T-cell (primary cell): ENCODE data around the gene GBF1. TPM values are rescaled to one million over a fixed set of nuclear protein-coding genes. Genes with fewer than 3 reads are reported as not detected.
A peak's percentile ranks its signal among the peaks of the same experiment; 100 is the strongest.

Experiments used
- ATAC-seq, 4 experiments: fragments of 200-7000 bp in 3 of 4; fragments of 150-1000 bp in 1 of 4; cut with Tn5 transposase; replicated peaks in 1 of 4; 1 replicate in 3 of 4; 2 replicates in 1 of 4; pipeline ENCODE4 v1.10.0; 2021; ENCODE audit warnings: moderate library complexity in 3 of 4, mild to moderate bottlenecking in 2 of 4, moderate number of reproducible peaks in 1 of 4
- CTCF ChIA-PET, 2 donors: fragments of 300-600 bp; sonication (Branson Sonifier 250); formaldehyde crosslinking; loops; one replicate each; lab custom pipeline; 2022; ENCODE audit warnings: antibody characterized with exemption in 2 of 2; lab: Charles Lee
- POLR2A ChIA-PET, 2 donors: fragments of 300-600 bp; sonication (Branson Sonifier 250); formaldehyde crosslinking; loops; one replicate each; lab custom pipeline; 2022; ENCODE audit warnings: antibody characterized with exemption in 2 of 2; lab: Charles Lee
- DNase-seq, 35 experiments: peaks; one replicate each; pipeline versions ENCODE4 v3.0.0 to v3.0.0-alpha.2; 2013 to 2023
- H3K27ac ChIP-seq: one replicate; pipeline ENCODE4 v1.5.1; 2013; ENCODE audit warnings: low read length
- H3K27me3 ChIP-seq, 2 experiments: replicated peaks in 1 of 2; 1 replicate in 1 of 2; 2 replicates in 1 of 2; pipeline versions ENCODE4 v1.6.1 to v1.7.0; 2013; ENCODE audit warnings: low read length in 1 of 2, mixed read lengths in 1 of 2; ENCODE audit not compliant: control insufficient read depth in 2 of 2, insufficient read depth in 2 of 2; ENCODE audit errors: extremely low read depth in 1 of 2
- H3K36me3 ChIP-seq, 2 donors: 1 replicate in 1 of 2; 2 replicates in 1 of 2; pipeline versions ENCODE4 v1.6.1 to v1.7.0; 2013; ENCODE audit warnings: low read length in 1 of 2; ENCODE audit not compliant: control insufficient read depth in 2 of 2, insufficient read depth in 1 of 2; ENCODE audit errors: extremely low read depth in 1 of 2
- H3K4me1 ChIP-seq, 2 experiments: 1 replicate in 1 of 2; 2 replicates in 1 of 2; pipeline versions ENCODE4 v1.6.1 to v1.7.0; 2013; ENCODE audit warnings: low read length in 2 of 2, mixed read lengths in 1 of 2; ENCODE audit not compliant: insufficient read depth in 2 of 2, control insufficient read depth in 1 of 2; ENCODE audit errors: extremely low read depth in 1 of 2
- H3K4me3 ChIP-seq, 2 donors: 1 replicate in 1 of 2; 2 replicates in 1 of 2; pipeline versions ENCODE4 v1.5.1 to v1.7.0; 2013; ENCODE audit warnings: mild to moderate bottlenecking in 2 of 2, low read length in 1 of 2, moderate library complexity in 1 of 2; ENCODE audit not compliant: control insufficient read depth in 1 of 2; ENCODE audit errors: extremely low read depth in 1 of 2
- H3K9me3 ChIP-seq: 2 replicates; pipeline ENCODE4 v1.7.0; 2013
- H3K27ac Mint-ChIP-seq, 2 donors: one replicate each; pipeline ENCODE4 v1.8.0; 2020 to 2021; ENCODE audit warnings: mild to moderate bottlenecking in 2 of 2, mixed read lengths in 2 of 2
- H3K27me3 Mint-ChIP-seq, 2 donors: one replicate each; pipeline ENCODE4 v1.8.0; 2021 to 2022; ENCODE audit warnings: mixed read lengths in 2 of 2
- H3K36me3 Mint-ChIP-seq: one replicate; pipeline ENCODE4 v1.8.0; 2021; ENCODE audit warnings: mixed read lengths
- H3K4me1 Mint-ChIP-seq, 3 donors: one replicate each; pipeline ENCODE4 v1.8.0; 2020 to 2022; ENCODE audit warnings: mixed read lengths in 3 of 3, mild to moderate bottlenecking in 1 of 3
- H3K4me3 Mint-ChIP-seq, 3 donors: one replicate each; pipeline ENCODE4 v1.8.0; 2020 to 2022; ENCODE audit warnings: mild to moderate bottlenecking in 3 of 3, mixed read lengths in 3 of 3, moderate library complexity in 3 of 3
- H3K9me3 Mint-ChIP-seq, 3 donors: one replicate each; pipeline ENCODE4 v1.8.0; 2020 to 2022; ENCODE audit warnings: mixed read lengths in 3 of 3
- WGBS: methylation state at CpG from one replicate; pipeline ENCODE4 v1.1.5; 2013; ENCODE audit warnings: missing lambda C conversion rate; ENCODE audit not compliant: insufficient coverage; 5-methylcytosine and 5-hydroxymethylcytosine counted together
- total RNA-seq, 35 experiments: library from RNA in 6 of 35; stranded (reverse) in 6 of 35; fragments of 120-200 nt in 1 of 35; gene quantifications; one replicate each; pipeline versions ENCODE4 v1.2.1 to v1.2.4 and lab custom pipeline; 2013 to 2026

GBF1 gene
- total RNA-seq, 5 donors from 2014 or later (not counting 1 experiment from before 2014, with no cell fraction given): 37.2 to 41.1 (median 38.7) TPM

- POLR2A ChIA-PET: interaction anchor here (0.7 to 1.1 kb wide), 3 partner anchors 9 to 253 kb away, joined by 3 to 4 read pairs (median 3); no protein-coding TSS in a partner anchor
- WGBS: 89% methylated on average over 8 of the region's 12 CpGs
- H3K4me1 Mint-ChIP-seq: peaks cover 49 to 51% (median 49%) of the 10 kb centered on the region in 3 donors
Observed at GRCh38 chr10:102396730-102397151, 151.4 kb downstream of the GBF1 start.

GRCh38 chr10:102397222-102398171 lies 152.2 kb downstream of the GBF1 start:
- Mint-ChIP-seq H3K36me3 (peaks cover 22% of the 10 kb centered on the region), H3K4me3 (peak overlapping the region; percentile 86 to 96 (median 89)), H3K27ac (peak overlapping the region; percentile 89 to 93), H3K27me3 (no peaks in the 10 kb centered on the region), H3K4me1 (peaks cover 49 to 51% (median 49%) of the 10 kb centered on the region in 3 donors), H3K9me3 (no peaks in the 10 kb centered on the region)
- CTCF ChIA-PET: interaction anchor here in 1 of 2 donors (0.6 to 2.6 kb wide), 4 partner anchors 14 to 167 kb away, joined by 3 to 15 read pairs (median 3); partner anchors contain the start of gene ACTR1A
- Histone ChIP-seq H3K4me3 (no peak overlapping the region), H3K4me1 (peaks cover 12 to 66% of the 10 kb centered on the region in 2 experiments), H3K9me3 (no peaks in the 10 kb centered on the region), H3K27ac (peak overlapping the region; percentile 99), H3K27me3 (no peaks in the 10 kb centered on the region), H3K36me3 (peaks cover 10 to 52% of the 10 kb centered on the region in 2 donors)
- ATAC-seq: no peak
- WGBS: 99% methylated on average over 8 of the region's 14 CpGs
- POLR2A ChIA-PET: interaction anchor here (0.7 to 1.8 kb wide), 5 partner anchors 10 to 157 kb away, joined by 3 to 4 read pairs (median 3); no protein-coding TSS in a partner anchor
- no peak for DNase-seq

More at GRCh38 chr10:102396730-102397151, 151.4 kb downstream of the GBF1 start:
- Mint-ChIP-seq H3K9me3 (no peaks in the 10 kb centered on the region), H3K27me3 (no peaks in the 10 kb centered on the region), H3K4me3 (peak overlapping the region; percentile 86 to 96 (median 89)), H3K36me3 (peaks cover 22% of the 10 kb centered on the region), H3K27ac (peak overlapping the region; percentile 89 to 93)
- Histone ChIP-seq H3K4me3 (peak overlapping the region; percentile 81 to 94), H3K36me3 (peaks cover 10 to 45% of the 10 kb centered on the region in 2 donors), H3K9me3 (no peaks in the 10 kb centered on the region), H3K27me3 (no peaks in the 10 kb centered on the region), H3K27ac (peak overlapping the region; percentile 99), H3K4me1 (peaks cover 12 to 66% of the 10 kb centered on the region in 2 experiments)
- DNase-seq (no peak), ATAC-seq (no peak)
- CTCF ChIA-PET: interaction anchor here in 1 of 2 donors (0.6 to 0.7 kb wide), 2 partner anchors 12 to 80 kb away, joined by 3 to 6 read pairs; no protein-coding TSS in a partner anchor

- CTCF ChIA-PET: interaction anchor here (0.5 to 2.6 kb wide), 14 partner anchors 10 to 314 kb away, joined by 3 to 15 read pairs (median 4); partner anchors contain the start of genes ACTR1A (in 1 of the 2), GBF1 (in 1 of the 2) and PITX3 (in 1 of the 2)
- H3K4me3 ChIP-seq: no peak overlapping the region
- Mint-ChIP-seq H3K36me3 (peaks cover 22% of the 10 kb centered on the region), H3K9me3 (no peaks in the 10 kb centered on the region), H3K4me1 (peaks cover 43 to 45% (median 45%) of the 10 kb centered on the region in 3 donors), H3K27ac (peak overlapping the region; percentile 72 to 75), H3K4me3 (peak overlapping the region; percentile 47 to 96 (median 68)), H3K27me3 (no peaks in the 10 kb centered on the region)
- ATAC-seq: no peak
- peak in 1 of 35 experiments; percentile 29 for DNase-seq
- H3K9me3 ChIP-seq: no peaks in the 10 kb centered on the region
- peaks cover 14 to 53% of the 10 kb centered on the region in 2 donors for H3K36me3 ChIP-seq
- peaks cover 12 to 63% of the 10 kb centered on the region in 2 experiments for H3K4me1 ChIP-seq
- no peaks in the 10 kb centered on the region for H3K27me3 ChIP-seq
- peak overlapping the region; percentile 70 for H3K27ac ChIP-seq
- 92% methylated on average over 8 of the region's 21 CpGs for WGBS
- POLR2A ChIA-PET: interaction anchor here (0.5 to 1.8 kb wide), 6 partner anchors 8 to 158 kb away, joined by 3 to 8 read pairs (median 4); no protein-coding TSS in a partner anchor
Observed at GRCh38 chr10:102398172-102399020, 153.1 kb downstream of the GBF1 start.

GRCh38 chr10:102399217-102400021 lies 154.1 kb downstream of the GBF1 start:
- peaks cover 12 to 62% of the 10 kb centered on the region in 2 experiments for H3K4me1 ChIP-seq
- peak; percentile 43 to 70 (median 66) for ATAC-seq
- H3K27ac ChIP-seq: peak overlapping the region; percentile 70
- H3K9me3 Mint-ChIP-seq: no peaks in the 10 kb centered on the region
- H3K9me3 ChIP-seq: no peaks in the 10 kb centered on the region
- peaks cover 38 to 42% (median 41%) of the 10 kb centered on the region in 3 donors for H3K4me1 Mint-ChIP-seq
- under 1% methylated on average over 63 of the region's 72 CpGs for WGBS
- no peaks in the 10 kb centered on the region for H3K27me3 Mint-ChIP-seq
- H3K4me3 ChIP-seq: peak overlapping the region; percentile 27 to 42
- H3K4me3 Mint-ChIP-seq: peak overlapping the region; percentile 58 to 96 (median 68)
- POLR2A ChIA-PET: interaction anchor here (0.6 to 1.8 kb wide), 4 partner anchors 7 to 99 kb away, joined by 3 to 8 read pairs (median 4); no protein-coding TSS in a partner anchor
- DNase-seq: peak; percentile 71 to 96 (median 84)
- H3K36me3 ChIP-seq: peaks cover 14 to 53% of the 10 kb centered on the region in 2 donors
- peaks cover 22% of the 10 kb centered on the region for H3K36me3 Mint-ChIP-seq
- CTCF ChIA-PET: interaction anchor here in 1 of 2 donors (0.6 to 2.6 kb wide), 12 partner anchors 11 to 277 kb away, joined by 3 to 15 read pairs (median 4); partner anchors contain the start of genes ACTR1A, GBF1 and PITX3
- H3K27me3 ChIP-seq: no peaks in the 10 kb centered on the region
- peak overlapping the region; percentile 61 to 80 for H3K27ac Mint-ChIP-seq

DNA sequence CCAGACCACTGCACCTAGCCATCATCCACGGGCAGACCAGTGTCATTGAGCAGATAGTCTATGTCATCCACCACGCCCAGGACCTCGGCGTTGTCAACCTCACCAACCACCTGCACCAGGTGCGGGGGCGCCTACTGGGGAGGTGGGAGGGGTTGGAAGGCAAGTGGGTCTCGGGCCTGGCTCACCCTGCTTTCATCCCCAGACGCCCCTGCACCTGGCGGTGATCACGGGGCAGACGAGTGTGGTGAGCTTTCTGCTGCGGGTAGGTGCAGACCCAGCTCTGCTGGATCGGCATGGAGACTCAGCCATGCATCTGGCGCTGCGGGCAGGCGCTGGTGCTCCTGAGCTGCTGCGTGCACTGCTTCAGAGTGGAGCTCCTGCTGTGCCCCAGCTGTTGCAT lies 154.7 kb downstream of the GBF1 start:
- no peaks in the 10 kb centered on the region for H3K27me3 ChIP-seq
- peaks cover 22% of the 10 kb centered on the region for H3K36me3 Mint-ChIP-seq
- POLR2A ChIA-PET: no interaction called here
- peaks cover 12 to 55% of the 10 kb centered on the region in 2 experiments for H3K4me1 ChIP-seq
- peaks cover 14 to 53% of the 10 kb centered on the region in 2 donors for H3K36me3 ChIP-seq
- whole genome bisulfite sequencing: 91% methylated on average over 10 of the region's 17 CpGs
- no peaks in the 10 kb centered on the region for H3K27me3 Mint-ChIP-seq
- CTCF ChIA-PET: interaction anchor here (0.7 to 1.4 kb wide), 5 partner anchors 12 to 184 kb away, joined by 3 to 8 read pairs (median 6); no protein-coding TSS in a partner anchor
- H3K4me1 Mint-ChIP-seq: peaks cover 34 to 42% (median 41%) of the 10 kb centered on the region in 3 donors
- ATAC-seq (no peak), DNase-seq (peak in 2 of 35 experiments; percentile 12 to 18)
- H3K27ac ChIP-seq: peak overlapping the region; percentile 70
- peak overlapping the region in 1 of 2 donors; percentile 27 for H3K4me3 ChIP-seq
- H3K27ac Mint-ChIP-seq: peak overlapping the region in 1 of 2 donors; percentile 80
- no peaks in the 10 kb centered on the region for H3K9me3 ChIP-seq
- H3K4me3 Mint-ChIP-seq: peak overlapping the region in 2 of 3 donors; percentile 67 to 96
- no peaks in the 10 kb centered on the region for H3K9me3 Mint-ChIP-seq
